ENCODE results near the gene CLIC3. TPM values are rescaled to one million over a fixed set of nuclear protein-coding genes. Genes with fewer than 3 reads are reported as not detected.
A peak's percentile ranks its signal among the peaks of the same experiment; 100 is the strongest.
"Not testable (repeated sequence)": the region's sequence is repeated elsewhere in the genome, so short reads cannot be mapped to it uniquely, and the experiment has no call there.

Gene CLIC3
- polyA plus RNA-seq, 10 donors: 0.28 to 4.7 (median 0.54) TPM; not detected in 2

GRCh38 chr9:137004285-137004684 lies 7.9 kb upstream of the CLIC3 start:
- not testable (repeated sequence) for DNase-seq

GRCh38 chr9:137002646-137003041 lies 6.3 kb upstream of the CLIC3 start:
- DNase-seq: no peak

GRCh38 chr9:137001857-137002645 lies 5.7 kb upstream of the CLIC3 start:
- no peak for DNase-seq

GRCh38 chr9:137000177-137000930 lies 4.0 kb upstream of the CLIC3 start:
- DNase-seq: no peak

- no peak for DNase-seq
These were observed 1.5 kb upstream of the CLIC3 start for GRCh38 chr9:136997830-136998234.

GRCh38 chr9:136997371-136997770 lies 1.0 kb upstream of the CLIC3 start:
- no peak for DNase-seq

GRCh38 chr9:136995772-136996311 lies 526 bp downstream of the CLIC3 start:
- DNase-seq: peak in 1 of 3 donors; percentile 50

- DNase-seq: no peak
These were observed 1.0 kb downstream of the CLIC3 start for GRCh38 chr9:136995362-136995761.

GRCh38 chr9:136994888-136995230 lies 1.5 kb downstream of the CLIC3 start:
- DNase-seq: no peak

- no peak for DNase-seq
These were observed 2.0 kb downstream of the CLIC3 start for GRCh38 chr9:136994180-136994887.

- peak in 1 of 3 donors; percentile 44 for DNase-seq
These were observed 3.5 kb downstream of the CLIC3 start for GRCh38 chr9:136992819-136993369.

GRCh38 chr9:136991993-136992818 lies 4.2 kb downstream of the CLIC3 start, which contains the start of gene PAXX:
PAXX (plus strand) TSS chr9:136992422; CDS start chr9:136992444, 22 bp downstream.
- DNase-seq: peak; percentile 83 to 92 (median 90)

- no peak for DNase-seq
These were observed 6.0 kb downstream of the CLIC3 start for GRCh38 chr9:136990242-136990911.

GRCh38 chr9:136988872-136989271 lies 7.5 kb downstream of the CLIC3 start:
- no peak for DNase-seq

GRCh38 chr9:136985853-136986252 lies 10.5 kb downstream of the CLIC3 start:
- DNase-seq: no peak

- DNase-seq: no peak
These were observed 11.3 kb downstream of the CLIC3 start for GRCh38 chr9:136985027-136985602.

GRCh38 chr9:136984464-136985026 lies 11.8 kb downstream of the CLIC3 start:
- DNase-seq: no peak

- no peak for DNase-seq
These were observed 12.6 kb downstream of the CLIC3 start for GRCh38 chr9:136983656-136984314.

- DNase-seq: no peak
These were observed 13.2 kb downstream of the CLIC3 start for GRCh38 chr9:136983167-136983566.

Measured in muscle of back (tissue), 11 donors.